Sigmoid colon (tissue), 7 donors: ENCODE data around the gene WDR37. TPM values are rescaled to one million over a fixed set of nuclear protein-coding genes. Genes with fewer than 3 reads are reported as not detected.

Experiments used
- DNase-seq: peaks from one replicate; pipeline ENCODE4 v3.0.0-alpha.2; 2019
- H3K27ac ChIP-seq, 4 donors: fragments of 200-600 bp; sonication (generic); one replicate each; pipeline ENCODE4 v1.5.1; 2016 to 2019; ENCODE audit warnings: mild to moderate bottlenecking in 1 of 4
- H3K27me3 ChIP-seq, 3 donors: fragments of 200-600 bp; sonication (generic); one replicate each; pipeline ENCODE4 v1.5.1; 2019; ENCODE audit warnings: mild to moderate bottlenecking in 1 of 3
- H3K36me3 ChIP-seq, 4 donors: fragments of 200-600 bp; sonication (generic); one replicate each; pipeline ENCODE4 v1.5.1; 2016 to 2019
- H3K4me1 ChIP-seq, 4 donors: fragments of 200-600 bp; sonication (generic); one replicate each; pipeline ENCODE4 v1.5.1; 2017 to 2019
- H3K4me3 ChIP-seq, 4 donors: fragments of 200-600 bp; sonication (generic); one replicate each; pipeline ENCODE4 v1.5.1; 2017 to 2019; ENCODE audit warnings: mild to moderate bottlenecking in 2 of 4, moderate library complexity in 1 of 4
- H3K9me3 ChIP-seq, 4 donors: fragments of 200-600 bp in 3 of 4; sonication (generic) in 3 of 4; one replicate each; pipeline versions ENCODE4 v1.5.1 to v1.6.1; 2013 to 2019
- CTCF ChIP-seq, 4 experiments: fragments of 450-650 bp in 3 of 4; fragments of 200-600 bp in 1 of 4; IDR thresholded peaks; one replicate each; pipeline ENCODE4 v1.5.1; 2016 to 2019; ENCODE audit warnings: antibody characterized with exemption in 4 of 4, mild to moderate bottlenecking in 3 of 4, moderate library complexity in 2 of 4
- EP300 ChIP-seq, 4 donors: sonication (generic); formaldehyde crosslinking; IDR thresholded peaks; one replicate each; pipeline ENCODE4 v1.6.1; 2017; ENCODE audit warnings: antibody characterized with exemption in 4 of 4
- POLR2A ChIP-seq, 2 donors: fragments of 450-650 bp; IDR thresholded peaks; one replicate each; pipeline ENCODE4 v1.6.1; 2016; ENCODE audit warnings: antibody characterized with exemption in 2 of 2, mild to moderate bottlenecking in 2 of 2, moderate library complexity in 2 of 2
- POLR2AphosphoS5 ChIP-seq, 4 donors: sonication (generic); formaldehyde crosslinking; IDR thresholded peaks; one replicate each; pipeline ENCODE4 v1.6.1; 2017; ENCODE audit warnings: antibody characterized with exemption in 4 of 4
- WGBS, 2 donors: extraction: QIAGEN DNeasy Blood & Tissue Kit; methylation state at CpG; one replicate each; pipeline ENCODE4 v1.1.7; 2013; 5-methylcytosine and 5-hydroxymethylcytosine counted together
- intact Hi-C: fragments of 100-400 bp; cut with DNase I; formaldehyde crosslinking; loops from one replicate; pipeline ENCODE4 v1.15.1; 2023
- polyA plus RNA-seq, 3 donors: library from polyadenylated mRNA; stranded (reverse); fragments of 200-250 nt; gene quantifications; one replicate each; pipeline ENCODE4 v1.2.3, GENCODE V29; 2013
- total RNA-seq, 4 donors: library from RNA; depleted of rRNA; stranded (reverse); fragments of >200 nt; gene quantifications; one replicate each; pipeline ENCODE4 v1.1.0, GENCODE V29; 2016
- donor health status: healthy with polysubstance abuse.
- donor health status: Bipolar disorder and iron deficiency.
- donor health status: healthy.

WDR37 gene
- total and polyA plus RNA-seq, 7 donors, result 5.4 to 25.5 (median 10.6) TPM

- Histone ChIP-seq H3K36me3 (peaks cover 0 to 30% (median 0%) of the 10 kb centered on the region in 4 donors), H3K4me3 (peak overlapping the region; percentile 71 to 87 (median 74)), H3K27me3 (no peaks in the 10 kb centered on the region), H3K27ac (peak overlapping the region; percentile 98 to 100 (median 100)), H3K4me1 (peaks cover 0 to 38% (median 26%) of the 10 kb centered on the region in 4 donors), H3K9me3 (no peaks in the 10 kb centered on the region)
- intact Hi-C loops, result loop anchor here (2.0 to 5.0 kb wide), 2 partner anchors 61 to 118 kb away; partner anchors contain the start of genes GTPBP4 and LARP4B
- peak; percentile 89 for DNase-seq
- TF ChIP-seq EP300 (IDR thresholded peaks at IDR 0.05) (peak in 2 of 4 donors; percentile 54 to 60), CTCF (IDR thresholded peaks at IDR 0.05) (no peak), POLR2AphosphoS5 (IDR thresholded peaks at IDR 0.05) (peak in 1 of 4 donors; percentile 38), POLR2A (IDR thresholded peaks at IDR 0.05) (no peak)
- 0% methylated on average over 37 of the region's 37 CpGs for WGBS, 2 donors
These were observed 7.8 kb upstream of the WDR37 start for GRCh38 chr10:1048349-1048731.

GRCh38 chr10:1048732-1049424 is 7.3 kb upstream of the WDR37 start, which contains the start of gene IDI1:
Gene IDI1, minus strand, starts transcription at chr10:1049119. Its CDS starts 116 bp downstream, at chr10:1049003.
- DNase-seq, result peak; percentile 99
- intact Hi-C loops, result loop anchor here (2.0 to 5.0 kb wide), 2 partner anchors 62 to 118 kb away; partner anchors contain the start of genes GTPBP4 and LARP4B
- WGBS, 2 donors, result 0% methylated on average over 83 of the region's 83 CpGs
- peak; percentile 85 to 89 for TF ChIP-seq POLR2A (IDR thresholded peaks at IDR 0.05)
- no peak for TF ChIP-seq CTCF (IDR thresholded peaks at IDR 0.05)
- peak; percentile 87 to 98 (median 93) for TF ChIP-seq POLR2AphosphoS5 (IDR thresholded peaks at IDR 0.05)
- TF ChIP-seq EP300 (IDR thresholded peaks at IDR 0.05), result peak in 1 of 4 donors; percentile 68
- Histone ChIP-seq H3K36me3 (peaks cover 0 to 30% (median 0%) of the 10 kb centered on the region in 4 donors), H3K27ac (peak within 1 kb of the TSS; percentile 98 to 100 (median 100)), H3K4me3 (peak within 1 kb of the TSS; percentile 71 to 87 (median 74)), H3K4me1 (peaks cover 0 to 43% (median 26%) of the 10 kb centered on the region in 4 donors), H3K27me3 (no peaks in the 10 kb centered on the region), H3K9me3 (no peaks in the 10 kb centered on the region)

GRCh38 chr10:1049425-1049958 is 6.7 kb upstream of the WDR37 start:
- peaks cover 0 to 36% (median 0%) of the 10 kb centered on the region in 4 donors for H3K36me3 ChIP-seq
- H3K4me3 ChIP-seq, result peak overlapping the region; percentile 71 to 87 (median 74)
- peaks cover 0 to 43% (median 31%) of the 10 kb centered on the region in 4 donors for H3K4me1 ChIP-seq
- H3K9me3 ChIP-seq, result no peaks in the 10 kb centered on the region
- WGBS, 2 donors, result 0 to 1% methylated on average over 34 of the region's 34 CpGs
- no peak for DNase-seq
- no peak for TF ChIP-seq EP300 (IDR thresholded peaks at IDR 0.05)
- TF ChIP-seq POLR2AphosphoS5 (IDR thresholded peaks at IDR 0.05), result peak in 2 of 4 donors; percentile 53
- no peak for TF ChIP-seq POLR2A (IDR thresholded peaks at IDR 0.05)
- intact Hi-C loops, result loop anchor here (2.0 to 5.0 kb wide), 2 partner anchors 62 to 119 kb away; partner anchors contain the start of genes GTPBP4 and LARP4B
- no peaks in the 10 kb centered on the region for H3K27me3 ChIP-seq
- peak overlapping the region; percentile 98 to 100 (median 100) for H3K27ac ChIP-seq

- peaks cover 0 to 49% (median 37%) of the 10 kb centered on the region in 4 donors for H3K4me1 ChIP-seq
- H3K27ac ChIP-seq, result peak overlapping the region; percentile 98 to 100 (median 100)
- H3K4me3 ChIP-seq, result peak overlapping the region in 3 of 4 donors; percentile 71 to 87 (median 73)
- peaks cover 0 to 36% (median 0%) of the 10 kb centered on the region in 4 donors for H3K36me3 ChIP-seq
- intact Hi-C loops, result no loop called here
- no peaks in the 10 kb centered on the region for H3K27me3 ChIP-seq
- TF ChIP-seq EP300 (IDR thresholded peaks at IDR 0.05) (no peak), POLR2A (IDR thresholded peaks at IDR 0.05) (no peak), POLR2AphosphoS5 (IDR thresholded peaks at IDR 0.05) (no peak), CTCF (IDR thresholded peaks at IDR 0.05) (no peak)
- WGBS, 2 donors, result 9 to 37% methylated on average over 5 of the region's 5 CpGs
- no peak for DNase-seq
- no peaks in the 10 kb centered on the region for H3K9me3 ChIP-seq
These were observed 6.0 kb upstream of the WDR37 start for GRCh38 chr10:1050145-1050544.

- no peak overlapping the region for H3K4me3 ChIP-seq
These were observed 5.6 kb upstream of the WDR37 start for GRCh38 chr10:1050554-1050953.

More at GRCh38 chr10:1050554-1050953, 5.6 kb upstream of the WDR37 start:
- Histone ChIP-seq H3K27ac (peak overlapping the region in 3 of 4 donors; percentile 98 to 100 (median 99)), H3K4me1 (peaks cover 0 to 53% (median 41%) of the 10 kb centered on the region in 4 donors), H3K9me3 (no peaks in the 10 kb centered on the region), H3K27me3 (no peaks in the 10 kb centered on the region), H3K36me3 (peaks cover 0 to 36% (median 0%) of the 10 kb centered on the region in 4 donors)
- no peak for DNase-seq
- TF ChIP-seq POLR2AphosphoS5 (IDR thresholded peaks at IDR 0.05) (no peak), EP300 (IDR thresholded peaks at IDR 0.05) (no peak), POLR2A (IDR thresholded peaks at IDR 0.05) (no peak), CTCF (IDR thresholded peaks at IDR 0.05) (peak in 1 of 4 experiments; percentile 5)
- WGBS, 2 donors, result 14 to 46% methylated on average over 4 of the region's 4 CpGs
- intact Hi-C loops, result no loop called here
